DLD1 (cell line): ENCODE data around the gene PYGM.

Experiments used
- in situ Hi-C: cut with HindIII; loops from 2 replicates; pipeline ENCODE4 v1.10.0; 2017; ENCODE audit warnings: low sequenced_read_pairs

PYGM gene

DNA sequence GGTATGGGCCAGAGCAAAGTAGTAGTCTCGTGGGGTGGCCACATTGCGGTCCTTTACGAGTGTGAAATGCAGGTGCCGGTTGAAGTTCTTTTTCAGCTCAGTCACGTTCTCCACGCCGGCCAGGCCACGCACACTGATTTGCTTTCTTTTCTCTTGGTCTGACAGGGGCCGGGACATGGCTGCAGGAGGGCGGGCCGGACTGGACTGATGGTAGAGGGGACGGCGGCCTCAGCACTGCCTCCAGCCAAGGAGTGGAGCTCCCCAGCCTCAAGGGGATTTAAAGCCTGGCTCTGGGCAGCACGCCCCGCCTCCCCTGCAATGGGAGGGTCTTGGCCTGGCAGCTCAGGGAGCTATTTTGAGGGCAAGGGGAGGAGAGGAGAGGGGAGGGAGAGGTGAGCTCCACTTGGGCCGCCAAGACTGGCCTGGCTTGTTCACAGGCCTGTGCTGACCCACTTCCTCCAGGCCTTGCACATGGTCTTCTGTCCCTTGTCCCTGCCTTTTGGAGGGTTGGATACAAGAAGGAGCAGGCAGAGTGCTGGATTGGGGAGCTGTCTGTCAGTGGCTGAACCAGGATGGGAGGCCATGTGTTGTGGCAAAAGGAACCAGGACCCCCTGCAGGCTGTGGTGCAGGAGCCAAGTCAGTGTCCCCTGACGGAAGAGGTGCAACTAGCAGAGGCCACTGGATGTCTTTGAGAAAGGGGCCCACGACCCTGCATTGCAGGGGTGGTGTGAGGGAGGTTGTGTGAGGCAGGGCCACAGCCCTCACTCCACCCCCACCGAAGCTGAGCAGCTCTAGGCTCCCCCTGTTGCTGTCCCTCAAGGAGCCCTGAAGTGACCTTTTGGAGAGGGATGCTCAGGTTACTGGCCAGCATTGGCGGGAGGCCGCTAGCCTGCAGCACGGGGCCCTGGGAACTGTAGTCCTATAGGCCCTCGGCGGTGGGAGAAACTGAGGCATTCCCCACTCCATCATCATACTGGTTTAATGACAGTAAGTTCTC is at the start of gene PYGM:
Gene PYGM (minus strand): TSS at position 253 of the 998 bp plus-strand sequence. CDS start 76 bp downstream, at position 177.
- in situ Hi-C loops = loop anchor here (10.0 kb wide), 1 partner anchor 45 kb away; no protein-coding TSS in a partner anchor

DNA sequence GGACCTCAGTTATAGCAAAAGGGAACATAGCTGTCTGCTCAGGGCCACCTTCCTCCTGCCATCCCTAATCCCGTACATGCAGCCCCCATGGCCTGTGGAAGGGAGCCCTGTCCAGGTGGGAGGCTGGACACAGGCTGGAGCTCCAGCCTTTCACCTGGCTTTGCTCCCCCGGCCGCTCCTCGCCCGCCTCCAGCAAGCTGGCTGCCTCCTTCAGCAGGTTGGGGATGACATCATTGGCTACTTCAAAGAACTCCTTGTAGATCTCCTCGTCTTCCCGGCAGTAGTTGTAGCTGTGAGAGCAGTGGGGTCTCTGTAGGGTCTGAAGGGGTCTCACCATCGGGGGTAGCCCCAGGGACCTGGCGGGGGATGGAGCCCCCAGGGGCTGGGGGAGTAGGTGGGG is 45.7 kb upstream of the PYGM start:
- in situ Hi-C loops = no loop called here

- in situ Hi-C loops = no loop called here
Measured at GRCh38 chr11:64804346-64805210, 44.8 kb upstream of the PYGM start.

GRCh38 chr11:64803846-64804345 is 44.1 kb upstream of the PYGM start:
- in situ Hi-C loops = no loop called here

DNA sequence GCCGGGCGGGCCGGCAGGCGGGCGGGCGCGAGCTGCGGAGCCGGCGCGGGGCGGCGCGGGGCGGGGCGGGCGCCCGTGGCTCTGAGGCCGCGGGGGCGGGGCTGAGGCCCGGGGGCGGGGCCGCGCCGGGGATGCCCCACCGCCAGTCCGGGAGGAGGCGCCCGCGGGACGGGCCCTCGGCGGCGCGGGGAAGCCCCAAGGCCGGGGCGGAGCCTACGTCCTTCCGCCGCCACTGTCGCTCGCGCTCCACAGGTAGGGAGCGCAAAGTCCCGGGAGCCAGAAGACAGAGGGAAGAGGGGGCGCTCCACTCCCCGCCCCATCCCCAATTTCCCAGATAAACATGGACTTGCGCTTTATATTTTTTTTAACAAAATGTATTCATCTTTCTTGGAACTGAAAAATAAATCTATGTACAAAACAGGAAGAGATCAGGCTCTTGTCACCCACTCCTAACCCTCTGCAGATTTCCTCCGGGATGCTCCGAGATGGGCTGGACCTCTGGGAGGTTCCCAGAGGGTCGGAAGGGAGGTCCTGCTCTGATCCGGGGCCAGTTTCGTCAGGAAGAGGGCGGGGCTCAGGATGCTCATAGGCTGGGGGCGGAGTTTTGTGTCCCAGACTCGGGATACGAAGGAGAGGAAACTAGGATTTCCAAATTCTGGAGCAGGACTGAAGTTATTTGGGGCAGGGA is 43.5 kb upstream of the PYGM start, which contains the start of gene MAP4K2:
Gene MAP4K2 (minus strand): TSS at position 57 of the 688 bp plus-strand sequence. CDS start 65 bp downstream, outside the sequence.
- in situ Hi-C loops = no loop called here

DNA sequence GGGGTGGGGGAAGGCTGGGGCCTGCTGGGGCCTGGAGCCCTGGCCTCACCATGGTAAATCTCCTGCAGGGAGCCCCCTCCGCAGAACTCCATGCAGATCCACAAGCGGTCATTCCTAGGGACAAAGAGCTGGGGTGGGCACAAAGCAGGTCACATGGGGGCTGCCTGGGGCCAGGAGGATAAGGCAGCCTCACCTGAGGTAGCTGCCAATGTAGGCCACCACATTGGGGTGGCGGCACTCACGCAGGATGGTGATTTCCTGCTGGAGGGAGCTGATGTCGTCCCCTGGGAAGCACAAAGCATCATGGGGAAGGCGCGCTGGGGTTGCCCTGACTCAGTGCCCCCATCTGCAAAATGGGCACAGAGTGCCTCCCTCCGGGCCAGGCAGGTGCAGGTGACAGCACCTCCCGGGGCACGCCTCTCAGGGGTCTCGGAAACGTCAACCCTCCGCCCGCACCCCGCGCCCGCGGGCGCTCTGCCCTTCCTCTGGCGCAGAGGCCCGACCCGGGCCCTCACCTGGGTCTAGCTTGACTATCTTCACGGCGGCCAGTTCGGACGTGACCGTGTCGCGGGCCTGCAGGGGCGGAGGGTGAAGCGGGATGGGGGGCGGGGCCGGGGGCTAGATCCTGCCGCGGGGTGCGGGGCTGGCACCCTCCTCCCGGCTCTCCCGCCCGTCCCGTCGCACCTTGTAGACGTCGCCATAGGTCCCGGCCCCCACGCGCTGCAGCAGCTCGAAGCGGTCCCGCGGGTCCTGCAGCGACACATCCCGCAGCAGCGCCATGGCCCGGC is 42.8 kb upstream of the PYGM start:
- in situ Hi-C loops = no loop called here

DNA sequence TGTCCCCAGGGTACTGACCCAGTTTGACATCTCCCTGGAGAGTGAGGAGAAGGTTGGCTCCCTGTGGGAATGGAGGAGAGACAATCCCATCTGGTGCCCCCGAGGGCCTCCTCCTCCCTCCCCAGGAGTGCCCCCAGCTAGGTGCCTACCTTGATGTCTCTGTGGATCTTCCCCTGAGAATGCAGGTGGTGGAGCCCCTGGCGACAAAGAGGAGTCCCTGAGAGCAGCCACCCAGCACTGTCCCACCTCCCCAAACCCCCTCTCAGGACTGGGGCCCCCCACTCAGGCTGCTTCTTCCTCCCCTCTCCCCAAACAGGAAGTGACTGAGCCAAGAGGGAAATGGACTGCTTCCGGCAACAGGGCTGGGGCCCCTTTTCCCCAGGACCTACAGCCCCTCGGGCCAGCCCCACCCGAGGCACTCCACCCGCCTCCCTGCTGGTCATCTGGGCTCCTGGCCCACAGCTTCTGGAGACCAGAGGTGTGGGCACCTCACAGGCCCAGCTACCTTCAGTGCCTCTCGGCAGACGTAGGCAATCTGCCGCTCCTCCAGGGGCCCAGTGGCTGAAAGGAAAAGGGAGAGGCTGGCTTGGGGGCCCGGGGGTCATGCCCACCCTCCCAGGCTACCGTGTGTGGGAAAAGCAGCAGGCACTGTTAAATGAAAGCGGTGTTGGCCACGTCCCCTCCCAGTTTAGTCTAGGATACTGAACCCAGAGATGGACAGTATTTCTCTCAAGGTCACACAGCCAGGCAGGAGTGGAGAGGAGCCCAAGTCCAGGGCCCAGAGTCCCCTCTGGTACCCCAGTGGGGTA is 42.0 kb upstream of the PYGM start:
- in situ Hi-C loops = no loop called here

- in situ Hi-C loops = no loop called here
Measured at GRCh38 chr11:64801158-64801464, 41.3 kb upstream of the PYGM start.

DNA sequence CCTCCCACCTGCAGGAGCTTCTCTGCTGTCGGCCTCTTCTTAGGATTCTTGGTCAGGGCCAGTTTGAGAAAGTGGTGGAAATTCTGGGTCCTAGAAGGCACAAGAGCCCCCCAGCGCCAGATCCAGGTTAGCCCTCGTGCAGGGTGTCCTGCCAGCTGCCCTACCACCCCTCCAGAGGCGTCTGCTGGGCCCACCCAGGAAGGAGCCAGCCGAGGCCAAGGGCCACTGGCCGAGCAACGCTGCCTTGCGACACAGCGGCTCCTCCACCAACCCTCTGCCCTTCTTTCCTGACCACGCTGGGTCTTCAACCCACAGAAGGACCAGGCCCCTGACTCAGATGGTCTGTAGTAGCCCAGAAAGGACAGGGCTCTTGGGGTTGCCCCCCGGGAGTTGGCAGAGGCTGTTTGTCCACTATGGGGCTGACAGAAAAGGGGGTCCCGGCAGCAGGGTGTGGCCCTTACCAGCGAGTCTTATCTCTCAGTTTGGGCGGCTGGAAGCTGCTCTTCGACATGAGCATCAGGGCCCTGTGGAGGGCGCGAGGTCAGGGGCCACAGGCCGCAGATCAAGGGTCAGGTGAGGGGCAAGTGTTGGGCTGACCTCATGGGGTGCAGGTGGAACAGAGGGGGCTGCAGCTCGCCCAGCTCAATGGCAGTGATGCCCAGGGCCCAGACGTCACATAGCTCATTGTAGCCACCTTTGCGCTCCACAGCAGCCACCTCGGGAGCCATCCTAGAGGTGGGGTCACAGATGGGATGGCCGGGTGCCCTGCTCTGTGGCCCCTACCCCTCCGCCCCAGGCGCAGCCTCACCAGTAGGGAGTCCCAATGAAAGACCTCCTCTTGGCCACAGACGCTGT is 40.8 kb upstream of the PYGM start:
- in situ Hi-C loops = no loop called here

DNA sequence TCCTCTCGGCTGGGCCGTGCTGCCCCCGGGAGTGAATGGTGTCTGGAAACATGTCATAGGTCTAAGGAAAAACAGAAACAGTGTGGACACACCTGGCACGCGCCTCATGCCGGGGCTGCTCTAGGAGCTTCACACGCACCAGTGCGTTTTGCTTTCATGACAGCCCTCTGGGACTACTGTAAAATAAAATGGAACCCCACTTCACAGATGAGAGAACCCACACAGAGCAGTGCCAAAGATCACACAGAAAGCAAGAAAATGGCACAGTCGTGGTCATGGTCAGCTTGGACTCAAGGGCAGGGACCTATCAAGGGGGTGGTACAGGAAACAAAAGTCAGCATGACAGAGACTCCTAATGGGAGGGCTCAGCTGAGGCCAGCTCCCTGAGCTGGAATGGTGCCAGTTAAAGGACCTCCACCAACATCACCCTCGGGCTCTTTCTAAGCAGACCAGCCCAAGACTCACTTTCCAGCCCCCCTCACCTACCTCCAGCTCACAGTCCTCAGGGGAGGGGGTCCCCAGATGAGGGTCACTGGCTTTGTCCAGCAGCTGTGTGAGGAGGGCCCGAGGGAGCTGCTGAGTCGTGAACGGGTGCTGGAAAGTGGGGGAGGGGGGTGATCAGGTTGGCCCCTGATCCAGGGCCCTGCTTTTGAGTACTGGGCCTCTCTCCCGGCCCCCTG is 40.0 kb upstream of the PYGM start:
- in situ Hi-C loops = no loop called here

DNA sequence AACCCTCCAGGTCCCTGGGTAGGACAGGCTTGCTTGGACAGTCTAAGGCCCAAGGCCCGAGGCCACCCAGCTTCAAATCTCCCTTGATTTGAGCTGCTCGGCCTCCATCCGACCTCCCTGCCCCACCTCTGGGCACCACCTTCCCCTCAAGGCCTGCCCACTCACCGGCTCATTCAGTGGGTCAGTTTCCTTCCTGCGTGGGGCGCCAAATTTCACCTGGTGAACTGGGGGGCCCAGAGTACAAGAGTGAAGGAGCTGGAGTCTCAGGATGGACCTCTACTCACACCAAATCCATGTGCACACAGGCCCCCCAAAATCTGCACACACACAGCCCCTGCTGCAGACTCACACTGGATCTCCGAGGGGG is 39.5 kb upstream of the PYGM start:
- in situ Hi-C loops = no loop called here

- in situ Hi-C loops = no loop called here
Measured at GRCh38 chr11:64796757-64797541, 37.2 kb upstream of the PYGM start.

DNA sequence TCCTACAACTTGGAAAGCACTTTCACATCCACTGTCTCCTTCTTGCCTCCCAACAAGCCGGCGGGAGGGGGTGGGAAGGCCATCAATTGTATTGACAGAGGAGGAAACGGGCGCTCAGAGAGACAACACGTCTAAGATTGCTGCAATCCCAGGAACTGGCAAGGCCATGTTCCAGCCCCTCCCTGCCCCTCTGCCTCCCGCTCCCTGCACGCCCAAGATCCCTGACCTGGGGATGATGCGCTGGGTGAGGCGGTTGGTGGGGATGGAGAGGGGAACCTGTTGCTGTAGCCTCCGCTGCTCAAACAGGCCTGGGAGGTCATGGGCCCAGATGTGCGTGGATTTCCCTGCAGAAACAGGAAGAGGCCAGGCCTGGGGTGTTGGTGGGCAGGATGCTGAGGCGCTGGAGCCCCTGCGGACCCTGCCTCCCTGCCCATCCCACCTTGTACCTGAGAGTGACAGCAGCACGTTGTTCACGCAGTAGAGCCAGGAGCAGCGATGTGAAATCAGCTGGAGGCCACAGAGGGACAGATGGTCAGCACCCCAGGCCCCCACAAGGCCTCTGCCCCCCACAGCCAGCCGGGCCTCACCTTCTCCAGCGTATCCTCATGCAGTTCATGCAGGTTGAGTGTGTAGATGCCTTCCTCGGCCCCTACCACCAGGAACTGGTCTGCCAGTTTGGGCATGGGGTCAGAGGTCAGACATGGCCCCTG is 36.4 kb upstream of the PYGM start:
- in situ Hi-C loops = no loop called here

- in situ Hi-C loops = no loop called here
Measured at GRCh38 chr11:64794526-64794925, 34.8 kb upstream of the PYGM start.

GRCh38 chr11:64793271-64794160 is 33.7 kb upstream of the PYGM start:
- in situ Hi-C loops = no loop called here
